Measurements from ENCODE around the gene BATF.

DNA sequence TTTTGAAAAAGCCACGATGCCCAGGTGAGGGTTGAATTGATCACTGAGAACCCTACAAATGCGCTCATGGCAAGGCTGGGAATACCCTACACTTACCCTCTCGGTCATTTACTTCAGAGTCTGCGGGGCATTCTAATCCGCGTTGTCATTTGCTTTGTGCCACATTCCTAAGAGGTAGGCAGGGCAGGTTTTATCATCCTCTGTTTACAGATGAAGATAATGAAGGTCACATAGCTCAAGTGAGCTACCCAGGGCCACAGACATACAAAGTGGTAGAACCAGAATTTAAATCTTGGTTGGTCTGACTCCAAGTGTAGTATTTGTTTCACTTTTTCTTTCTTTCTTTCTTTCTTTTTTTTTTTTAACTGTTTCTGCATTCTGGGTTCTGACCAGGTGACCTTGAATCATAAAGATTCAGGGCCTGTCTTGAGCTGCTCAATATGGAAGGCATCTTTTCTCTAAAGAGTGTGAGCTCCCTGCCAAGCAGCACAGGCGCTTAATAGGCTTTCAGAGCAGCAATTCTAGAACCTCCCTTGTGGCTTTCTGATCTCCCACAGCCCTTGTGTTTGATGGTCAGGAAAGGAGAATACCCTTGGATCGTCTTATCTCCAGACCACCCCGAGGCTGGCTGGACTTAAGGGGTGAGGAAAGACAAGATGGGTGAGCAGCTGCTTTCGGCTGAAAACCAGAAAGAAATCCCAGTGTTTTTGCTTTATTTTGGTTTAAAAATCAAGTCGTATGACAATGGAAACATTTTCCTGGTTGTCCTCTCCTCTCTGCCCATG lies 662 bp upstream of the BATF start:
- TF ChIP-seq, protein P1, sequence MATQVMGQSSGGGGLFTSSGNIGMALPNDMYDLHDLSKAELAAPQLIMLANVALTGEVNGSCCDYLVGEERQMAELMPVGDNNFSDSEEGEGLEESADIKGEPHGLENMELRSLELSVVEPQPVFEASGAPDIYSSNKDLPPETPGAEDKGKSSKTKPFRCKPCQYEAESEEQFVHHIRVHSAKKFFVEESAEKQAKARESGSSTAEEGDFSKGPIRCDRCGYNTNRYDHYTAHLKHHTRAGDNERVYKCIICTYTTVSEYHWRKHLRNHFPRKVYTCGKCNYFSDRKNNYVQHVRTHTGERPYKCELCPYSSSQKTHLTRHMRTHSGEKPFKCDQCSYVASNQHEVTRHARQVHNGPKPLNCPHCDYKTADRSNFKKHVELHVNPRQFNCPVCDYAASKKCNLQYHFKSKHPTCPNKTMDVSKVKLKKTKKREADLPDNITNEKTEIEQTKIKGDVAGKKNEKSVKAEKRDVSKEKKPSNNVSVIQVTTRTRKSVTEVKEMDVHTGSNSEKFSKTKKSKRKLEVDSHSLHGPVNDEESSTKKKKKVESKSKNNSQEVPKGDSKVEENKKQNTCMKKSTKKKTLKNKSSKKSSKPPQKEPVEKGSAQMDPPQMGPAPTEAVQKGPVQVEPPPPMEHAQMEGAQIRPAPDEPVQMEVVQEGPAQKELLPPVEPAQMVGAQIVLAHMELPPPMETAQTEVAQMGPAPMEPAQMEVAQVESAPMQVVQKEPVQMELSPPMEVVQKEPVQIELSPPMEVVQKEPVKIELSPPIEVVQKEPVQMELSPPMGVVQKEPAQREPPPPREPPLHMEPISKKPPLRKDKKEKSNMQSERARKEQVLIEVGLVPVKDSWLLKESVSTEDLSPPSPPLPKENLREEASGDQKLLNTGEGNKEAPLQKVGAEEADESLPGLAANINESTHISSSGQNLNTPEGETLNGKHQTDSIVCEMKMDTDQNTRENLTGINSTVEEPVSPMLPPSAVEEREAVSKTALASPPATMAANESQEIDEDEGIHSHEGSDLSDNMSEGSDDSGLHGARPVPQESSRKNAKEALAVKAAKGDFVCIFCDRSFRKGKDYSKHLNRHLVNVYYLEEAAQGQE (IDR thresholded peaks at IDR 0.05; ENCODE audit: insufficient replicate concordance, low read depth): no peak
- TF ChIP-seq GABPA (IDR thresholded peaks at IDR 0.05; ENCODE audit: low read depth): no peak
- TF ChIP-seq, protein P2, sequence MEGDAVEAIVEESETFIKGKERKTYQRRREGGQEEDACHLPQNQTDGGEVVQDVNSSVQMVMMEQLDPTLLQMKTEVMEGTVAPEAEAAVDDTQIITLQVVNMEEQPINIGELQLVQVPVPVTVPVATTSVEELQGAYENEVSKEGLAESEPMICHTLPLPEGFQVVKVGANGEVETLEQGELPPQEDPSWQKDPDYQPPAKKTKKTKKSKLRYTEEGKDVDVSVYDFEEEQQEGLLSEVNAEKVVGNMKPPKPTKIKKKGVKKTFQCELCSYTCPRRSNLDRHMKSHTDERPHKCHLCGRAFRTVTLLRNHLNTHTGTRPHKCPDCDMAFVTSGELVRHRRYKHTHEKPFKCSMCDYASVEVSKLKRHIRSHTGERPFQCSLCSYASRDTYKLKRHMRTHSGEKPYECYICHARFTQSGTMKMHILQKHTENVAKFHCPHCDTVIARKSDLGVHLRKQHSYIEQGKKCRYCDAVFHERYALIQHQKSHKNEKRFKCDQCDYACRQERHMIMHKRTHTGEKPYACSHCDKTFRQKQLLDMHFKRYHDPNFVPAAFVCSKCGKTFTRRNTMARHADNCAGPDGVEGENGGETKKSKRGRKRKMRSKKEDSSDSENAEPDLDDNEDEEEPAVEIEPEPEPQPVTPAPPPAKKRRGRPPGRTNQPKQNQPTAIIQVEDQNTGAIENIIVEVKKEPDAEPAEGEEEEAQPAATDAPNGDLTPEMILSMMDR (IDR thresholded peaks at IDR 0.05; ENCODE audit: insufficient read depth, low read length): no peak
- no peak for TF ChIP-seq POLR2AphosphoS5 (IDR thresholded peaks at IDR 0.05; ENCODE audit: low read depth)

Measured in HL-60 (cell line).